ENCODE results near the gene ARHGAP20. TPM values are rescaled to one million over a fixed set of nuclear protein-coding genes. Genes with fewer than 3 reads are reported as not detected.

Gene ARHGAP20
- total and polyA plus RNA-seq, 9 of the 15 experiments (the other 6 are each of a cell fraction or from before 2014, with no cell fraction given) = 0.07 TPM; not detected in 8

DNA sequence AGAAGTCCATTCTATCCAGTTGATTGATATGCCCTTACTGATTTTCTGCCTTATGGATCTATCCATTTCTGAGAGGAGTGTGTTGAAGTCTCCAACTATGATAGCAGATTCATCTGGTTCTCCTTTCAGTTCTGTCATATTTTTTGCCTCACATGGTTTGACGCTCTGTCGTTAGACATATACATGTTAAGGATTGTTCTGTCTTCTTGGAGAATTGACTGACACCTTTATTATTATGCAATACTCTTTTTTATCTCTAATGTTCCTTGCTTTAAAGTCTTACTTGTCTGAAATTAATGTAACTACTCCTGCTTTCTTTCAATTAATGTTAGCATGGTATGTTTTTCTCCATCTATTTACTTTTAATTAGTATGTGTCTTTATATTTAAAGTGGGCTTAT, 12.1 kb upstream of the ARHGAP20 start:
- H3K27ac ChIP-seq (ENCODE audit: extremely low read depth, low read depth, low read length) = no peak overlapping the region
- intact Hi-C loops (cut with micrococcal nuclease) = no loop called here
- H3K27me3 ChIP-seq (ENCODE audit: control insufficient read depth in 2 of 2, insufficient read depth in 2 of 2, low read length in 2 of 2) = no peaks in the 10 kb centered on the region
- H3K9me3 ChIP-seq (replicated peaks; ENCODE audit: control insufficient read depth, insufficient read depth, low read depth, low read length) = no peaks in the 10 kb centered on the region
- DNase-seq (ENCODE audit: extremely low read depth in 1 of 4, low spot score in 3 of 4) (no peak), ATAC-seq (no peak), FAIRE-seq (no peak)
- TF ChIP-seq CEBPG (CRISPR knock-in tag; IDR thresholded peaks at IDR 0.05) (no peak), CEBPG (tag; conservative IDR thresholded peaks at IDR 0.05 in 1 of 2, IDR thresholded peaks at IDR 0.05 in 1 of 2) (peak in 1 of 2 experiments; percentile 57; a peak in 2 of 4 replicates), WHSC1 (IDR thresholded peaks at IDR 0.05; ENCODE audit: low read length) (no peak), SRSF1 (IDR thresholded peaks at IDR 0.05; ENCODE audit: low read depth, low read length) (no peak), PRPF4 (IDR thresholded peaks at IDR 0.05; ENCODE audit: insufficient read depth, low read depth, low read length, poor library complexity, severe bottlenecking) (no peak), ZNF12 (CRISPR knock-in tag; IDR thresholded peaks at IDR 0.05) (no peak), ZNF507 (tag; conservative IDR thresholded peaks at IDR 0.05) (no peak), SMARCE1 (IDR thresholded peaks at IDR 0.05) (no peak), XRCC4 (IDR thresholded peaks at IDR 0.05; ENCODE audit: extremely low read depth, insufficient read depth, insufficient read length) (no peak), CEBPB (tag; IDR thresholded peaks at IDR 0.05) (0 out of 2 replicates have a peak, but pooled peaks have one; percentile 14), ZBTB8A (IDR thresholded peaks at IDR 0.05; ENCODE audit: partially characterized antibody) (no peak), BRD4 (IDR thresholded peaks at IDR 0.05) (no peak)
- TF ChIP-seq, protein P1, sequence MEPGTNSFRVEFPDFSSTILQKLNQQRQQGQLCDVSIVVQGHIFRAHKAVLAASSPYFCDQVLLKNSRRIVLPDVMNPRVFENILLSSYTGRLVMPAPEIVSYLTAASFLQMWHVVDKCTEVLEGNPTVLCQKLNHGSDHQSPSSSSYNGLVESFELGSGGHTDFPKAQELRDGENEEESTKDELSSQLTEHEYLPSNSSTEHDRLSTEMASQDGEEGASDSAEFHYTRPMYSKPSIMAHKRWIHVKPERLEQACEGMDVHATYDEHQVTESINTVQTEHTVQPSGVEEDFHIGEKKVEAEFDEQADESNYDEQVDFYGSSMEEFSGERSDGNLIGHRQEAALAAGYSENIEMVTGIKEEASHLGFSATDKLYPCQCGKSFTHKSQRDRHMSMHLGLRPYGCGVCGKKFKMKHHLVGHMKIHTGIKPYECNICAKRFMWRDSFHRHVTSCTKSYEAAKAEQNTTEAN (CRISPR knock-in tag; IDR thresholded peaks at IDR 0.05) = no peak
- H3K9me1 ChIP-seq (ENCODE audit: control insufficient read depth, insufficient read depth, low read length) = no peaks in the 10 kb centered on the region
- H4K20me1 ChIP-seq (replicated peaks; ENCODE audit: control insufficient read depth, insufficient read depth, low read length) = no peaks in the 10 kb centered on the region
- no peak overlapping the region for H3K9ac ChIP-seq (ENCODE audit: insufficient read depth in 1 of 2, low read depth in 2 of 2, low read length in 2 of 2)
- BruUV-seq (replicated peaks) = no TSS peak
- H2AFZ ChIP-seq (ENCODE audit: low read depth, low read length) = no peak overlapping the region
- in situ Hi-C loops (cut with MboI) = no loop called here
- ChIA-PET POLR2A (no interaction called here), CTCF (ENCODE audit: low intra/inter-chr PET ratio) (no interaction called here)
- no peaks in the 10 kb centered on the region for H3K36me3 ChIP-seq (ENCODE audit: control insufficient read depth, insufficient read depth, low read length)
- WGBS (ENCODE audit: insufficient coverage, low coverage, missing lambda C conversion rate) = 2% methylated on average over 2 of the region's 2 CpGs
- no peak overlapping the region for H3K4me2 ChIP-seq (ENCODE audit: insufficient read depth, low read length)
- H3K4me3 ChIP-seq = no peak overlapping the region
- no peaks in the 10 kb centered on the region for H3K79me2 ChIP-seq (ENCODE audit: control insufficient read depth, insufficient read depth, low read length)
- H3K4me1 ChIP-seq (replicated peaks in 1 of 2; ENCODE audit: control insufficient read depth in 2 of 2, insufficient read depth in 2 of 2, low read length in 2 of 2) = no peaks in the 10 kb centered on the region
